Dendritic cell treated with granulocyte-macrophage colony-stimulating factor and Interleukin-4, amounts not matched to agents 40 ng/mL and 50 ng/mL, for 4 days (primary cell): ENCODE measurements around the gene POSTN.

Experiments
- H3K27ac Mint-ChIP-seq: one replicate; pipeline ENCODE4 v1.8.0; 2022; ENCODE audit warnings: mild to moderate bottlenecking, mixed read lengths
- H3K27me3 Mint-ChIP-seq: one replicate; pipeline ENCODE4 v1.8.0; 2022; ENCODE audit warnings: mild to moderate bottlenecking, mixed read lengths
- H3K36me3 Mint-ChIP-seq: one replicate; pipeline ENCODE4 v1.8.0; 2022; ENCODE audit warnings: low read depth, mixed read lengths
- H3K4me1 Mint-ChIP-seq: one replicate; pipeline ENCODE4 v1.8.0; 2022; ENCODE audit warnings: low read depth, mixed read lengths
- H3K4me3 Mint-ChIP-seq: one replicate; pipeline ENCODE4 v1.8.0; 2022; ENCODE audit warnings: mild to moderate bottlenecking, moderate library complexity, mixed read lengths
- H3K9me3 Mint-ChIP-seq: one replicate; pipeline ENCODE4 v1.8.0; 2022; ENCODE audit warnings: mixed read lengths
- intact Hi-C: fragments of 100-400 bp; cut with micrococcal nuclease; formaldehyde crosslinking; loops from one replicate; pipeline ENCODE4 v1.15.0; 2022

Gene POSTN

GRCh38 chr13:37598597-37598996 lies at the start of gene POSTN:
POSTN (minus strand) TSS chr13:37598768; CDS start chr13:37598726, 42 bp downstream.
- intact Hi-C loops = no loop called here
- H3K27me3 Mint-ChIP-seq = no peaks in the 10 kb centered on the region
- H3K27ac Mint-ChIP-seq = no peak within 1 kb of the TSS
- no peaks in the 10 kb centered on the region for H3K4me1 Mint-ChIP-seq
- no peaks in the 10 kb centered on the region for H3K9me3 Mint-ChIP-seq
- no peak within 1 kb of the TSS for H3K4me3 Mint-ChIP-seq
- no peaks in the 10 kb centered on the region for H3K36me3 Mint-ChIP-seq

- H3K27ac Mint-ChIP-seq = no peak overlapping the region
- no peak overlapping the region for H3K4me3 Mint-ChIP-seq
- H3K9me3 Mint-ChIP-seq = no peaks in the 10 kb centered on the region
- H3K4me1 Mint-ChIP-seq = no peaks in the 10 kb centered on the region
- intact Hi-C loops = no loop called here
- H3K27me3 Mint-ChIP-seq = no peaks in the 10 kb centered on the region
- H3K36me3 Mint-ChIP-seq = no peaks in the 10 kb centered on the region
These were observed 48.6 kb upstream of the POSTN start for GRCh38 chr13:37647031-37647650.

- H3K4me3 Mint-ChIP-seq = no peak overlapping the region
- no peaks in the 10 kb centered on the region for H3K9me3 Mint-ChIP-seq
- no peaks in the 10 kb centered on the region for H3K36me3 Mint-ChIP-seq
- no peaks in the 10 kb centered on the region for H3K4me1 Mint-ChIP-seq
- H3K27me3 Mint-ChIP-seq = no peaks in the 10 kb centered on the region
- H3K27ac Mint-ChIP-seq = no peak overlapping the region
- intact Hi-C loops = no loop called here
These were observed 48.0 kb upstream of the POSTN start for GRCh38 chr13:37646531-37646930.

- intact Hi-C loops = no loop called here
- Mint-ChIP-seq H3K4me3 (no peak overlapping the region), H3K9me3 (no peaks in the 10 kb centered on the region), H3K4me1 (no peaks in the 10 kb centered on the region), H3K36me3 (no peaks in the 10 kb centered on the region), H3K27ac (no peak overlapping the region), H3K27me3 (no peaks in the 10 kb centered on the region)
These were observed 46.7 kb upstream of the POSTN start for GRCh38 chr13:37645181-37645740.

GRCh38 chr13:37641391-37641790 lies 42.8 kb upstream of the POSTN start:
- no peak overlapping the region for H3K4me3 Mint-ChIP-seq
- no peak overlapping the region for H3K27ac Mint-ChIP-seq
- H3K36me3 Mint-ChIP-seq = no peaks in the 10 kb centered on the region
- H3K27me3 Mint-ChIP-seq = no peaks in the 10 kb centered on the region
- intact Hi-C loops = no loop called here
- no peaks in the 10 kb centered on the region for H3K9me3 Mint-ChIP-seq
- no peaks in the 10 kb centered on the region for H3K4me1 Mint-ChIP-seq

- no peaks in the 10 kb centered on the region for H3K36me3 Mint-ChIP-seq
- H3K4me3 Mint-ChIP-seq = no peak overlapping the region
- intact Hi-C loops = no loop called here
- no peaks in the 10 kb centered on the region for H3K9me3 Mint-ChIP-seq
- H3K27ac Mint-ChIP-seq = no peak overlapping the region
- H3K4me1 Mint-ChIP-seq = no peaks in the 10 kb centered on the region
- no peaks in the 10 kb centered on the region for H3K27me3 Mint-ChIP-seq
These were observed 41.9 kb upstream of the POSTN start for GRCh38 chr13:37640499-37640898.

GRCh38 chr13:37636701-37637100 lies 38.1 kb upstream of the POSTN start:
- H3K4me3 Mint-ChIP-seq = no peak overlapping the region
- H3K36me3 Mint-ChIP-seq = no peaks in the 10 kb centered on the region
- H3K27me3 Mint-ChIP-seq = no peaks in the 10 kb centered on the region
- H3K27ac Mint-ChIP-seq = no peak overlapping the region
- H3K9me3 Mint-ChIP-seq = no peaks in the 10 kb centered on the region
- no peaks in the 10 kb centered on the region for H3K4me1 Mint-ChIP-seq
- intact Hi-C loops = no loop called here

- no peaks in the 10 kb centered on the region for H3K4me1 Mint-ChIP-seq
- H3K9me3 Mint-ChIP-seq = no peaks in the 10 kb centered on the region
- no peaks in the 10 kb centered on the region for H3K36me3 Mint-ChIP-seq
- no peak overlapping the region for H3K4me3 Mint-ChIP-seq
- H3K27me3 Mint-ChIP-seq = no peaks in the 10 kb centered on the region
- no peak overlapping the region for H3K27ac Mint-ChIP-seq
- intact Hi-C loops = no loop called here
These were observed 33.7 kb upstream of the POSTN start for GRCh38 chr13:37632294-37632693.

- Mint-ChIP-seq H3K9me3 (no peaks in the 10 kb centered on the region), H3K4me1 (no peaks in the 10 kb centered on the region), H3K27ac (no peak overlapping the region), H3K36me3 (no peaks in the 10 kb centered on the region), H3K4me3 (no peak overlapping the region), H3K27me3 (no peaks in the 10 kb centered on the region)
- intact Hi-C loops = no loop called here
These were observed 28.9 kb upstream of the POSTN start for GRCh38 chr13:37627428-37627827.

GRCh38 chr13:37621811-37622361 lies 23.3 kb upstream of the POSTN start:
- no peak overlapping the region for H3K4me3 Mint-ChIP-seq
- H3K27ac Mint-ChIP-seq = no peak overlapping the region
- intact Hi-C loops = no loop called here
- no peaks in the 10 kb centered on the region for H3K36me3 Mint-ChIP-seq
- no peaks in the 10 kb centered on the region for H3K4me1 Mint-ChIP-seq
- no peaks in the 10 kb centered on the region for H3K9me3 Mint-ChIP-seq
- H3K27me3 Mint-ChIP-seq = no peaks in the 10 kb centered on the region

- Mint-ChIP-seq H3K36me3 (no peaks in the 10 kb centered on the region), H3K4me1 (no peaks in the 10 kb centered on the region), H3K27me3 (no peaks in the 10 kb centered on the region), H3K4me3 (no peak overlapping the region), H3K9me3 (no peaks in the 10 kb centered on the region), H3K27ac (no peak overlapping the region)
- intact Hi-C loops = no loop called here
These were observed 20.0 kb upstream of the POSTN start for GRCh38 chr13:37618554-37618953.

GRCh38 chr13:37617173-37617572 lies 18.6 kb upstream of the POSTN start:
- Mint-ChIP-seq H3K36me3 (no peaks in the 10 kb centered on the region), H3K4me1 (no peaks in the 10 kb centered on the region), H3K4me3 (no peak overlapping the region), H3K27ac (no peak overlapping the region), H3K27me3 (no peaks in the 10 kb centered on the region), H3K9me3 (no peaks in the 10 kb centered on the region)
- intact Hi-C loops = no loop called here

GRCh38 chr13:37616131-37616530 lies 17.6 kb upstream of the POSTN start:
- no peak overlapping the region for H3K27ac Mint-ChIP-seq

GRCh38 chr13:37615276-37615675 lies 16.7 kb upstream of the POSTN start:
- Mint-ChIP-seq H3K4me3 (no peak overlapping the region), H3K27ac (no peak overlapping the region)
- intact Hi-C loops = no loop called here

More at GRCh38 chr13:37616131-37616530, 17.6 kb upstream of the POSTN start:
- Mint-ChIP-seq H3K9me3 (no peaks in the 10 kb centered on the region), H3K27me3 (no peaks in the 10 kb centered on the region), H3K4me3 (no peak overlapping the region), H3K36me3 (no peaks in the 10 kb centered on the region), H3K4me1 (no peaks in the 10 kb centered on the region)
- intact Hi-C loops = no loop called here

GRCh38 chr13:37613638-37614037 lies 15.1 kb upstream of the POSTN start:
- Mint-ChIP-seq H3K9me3 (no peaks in the 10 kb centered on the region), H3K36me3 (no peaks in the 10 kb centered on the region), H3K4me3 (no peak overlapping the region), H3K4me1 (no peaks in the 10 kb centered on the region), H3K27me3 (no peaks in the 10 kb centered on the region), H3K27ac (no peak overlapping the region)
- intact Hi-C loops = no loop called here

More at GRCh38 chr13:37615276-37615675, 16.7 kb upstream of the POSTN start:
- H3K27me3 Mint-ChIP-seq = no peaks in the 10 kb centered on the region
- no peaks in the 10 kb centered on the region for H3K9me3 Mint-ChIP-seq
- H3K4me1 Mint-ChIP-seq = no peaks in the 10 kb centered on the region
- no peaks in the 10 kb centered on the region for H3K36me3 Mint-ChIP-seq
